GM19463 (cell line): ENCODE data around the gene CROCC2.

Experiments
- ATAC-seq: cut with Tn5 transposase; IDR thresholded peaks from one replicate; pipeline ENCODE4 v1.9.1; 2021; ENCODE audit warnings: mild to moderate bottlenecking, moderate library complexity; ENCODE audit not compliant: unreplicated experiment

CROCC2 gene

GRCh38 chr2:240906141-240906910, at the start of gene CROCC2:
CROCC2 (plus strand) TSS chr2:240906336; CDS start chr2:240906514, 178 bp downstream.
- ATAC-seq = no peak

GRCh38 chr2:240857039-240858008, 48.8 kb upstream of the CROCC2 start:
- ATAC-seq = no peak

DNA sequence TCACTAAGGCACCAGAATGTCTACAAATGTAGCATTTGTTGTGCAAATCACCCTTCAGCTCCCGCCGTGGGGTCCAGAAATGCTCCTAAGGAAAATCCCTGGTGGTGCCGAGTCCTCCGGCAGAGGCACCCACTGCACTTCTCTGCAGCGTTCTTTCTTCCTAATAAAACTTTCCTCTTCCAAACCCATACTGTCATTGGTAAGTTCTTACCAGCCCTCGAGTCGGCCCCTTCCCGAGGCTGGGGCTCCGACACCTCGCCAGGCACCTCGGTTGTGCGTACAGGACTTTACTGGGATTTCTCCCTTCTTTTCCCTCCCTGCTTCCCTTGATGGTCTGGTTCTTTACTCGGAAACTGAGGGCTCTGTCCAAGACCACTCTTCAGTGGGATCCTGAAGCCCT, 47.8 kb upstream of the CROCC2 start:
- no peak for ATAC-seq

DNA sequence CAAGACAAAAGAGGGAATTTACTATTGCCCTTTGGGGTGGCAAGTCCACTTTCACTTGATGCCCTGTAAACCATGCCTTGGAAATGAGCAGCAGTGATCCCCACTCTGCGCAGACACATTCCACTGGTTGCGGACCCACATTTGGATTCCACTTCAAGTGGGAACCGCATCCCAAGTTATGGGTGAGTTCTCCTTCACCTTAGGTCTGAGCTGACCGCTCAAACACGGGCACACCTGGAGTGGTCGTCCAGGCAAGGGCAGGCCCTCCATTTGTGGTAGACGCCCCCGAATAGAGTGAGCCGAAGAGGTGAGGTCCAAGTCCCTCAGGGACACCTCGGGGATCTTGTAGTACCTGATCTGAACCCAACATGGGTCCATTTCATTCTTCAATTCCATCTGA, 47.3 kb upstream of the CROCC2 start:
- ATAC-seq = no peak

DNA sequence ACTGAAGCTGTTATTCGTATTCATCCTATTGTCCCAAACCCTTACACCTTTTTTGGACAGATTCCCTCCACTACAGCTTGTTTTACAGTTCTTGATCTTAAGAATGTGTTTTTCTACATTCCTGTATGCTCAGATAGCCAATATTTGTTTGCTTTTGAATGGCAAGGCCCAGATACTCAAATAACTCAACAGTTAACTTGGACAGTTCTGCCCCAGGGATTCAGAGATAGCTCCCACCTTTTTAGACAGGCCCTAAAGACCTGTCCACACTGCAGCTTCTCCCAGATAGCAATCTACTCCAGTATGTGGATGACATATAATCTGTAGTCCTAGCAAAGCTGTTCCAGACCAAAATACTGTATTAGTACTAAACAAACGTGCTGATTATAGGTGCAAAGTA, 44.6 kb upstream of the CROCC2 start:
- no peak for ATAC-seq

DNA sequence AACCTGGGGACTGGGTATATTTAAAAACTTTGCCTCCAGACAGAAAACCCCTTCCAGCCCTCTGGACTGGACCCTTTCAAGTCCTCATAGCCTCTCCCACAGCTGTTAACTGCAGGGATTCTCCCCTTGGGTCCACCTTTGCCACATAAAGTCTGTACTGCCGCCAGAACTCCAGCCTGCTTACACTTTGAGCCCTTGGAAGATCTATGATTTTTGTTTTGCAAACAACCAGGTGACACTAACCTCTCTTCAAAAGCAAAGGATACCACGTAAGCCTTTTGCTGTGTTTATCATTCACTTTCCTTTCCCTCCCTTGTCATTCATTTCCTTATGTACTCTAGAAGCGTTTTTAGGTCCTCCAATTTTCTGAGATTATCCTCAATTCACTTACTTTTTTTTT, 41.7 kb upstream of the CROCC2 start:
- no peak for ATAC-seq

GRCh38 chr2:240865391-240865790, 40.7 kb upstream of the CROCC2 start:
- ATAC-seq = no peak

DNA sequence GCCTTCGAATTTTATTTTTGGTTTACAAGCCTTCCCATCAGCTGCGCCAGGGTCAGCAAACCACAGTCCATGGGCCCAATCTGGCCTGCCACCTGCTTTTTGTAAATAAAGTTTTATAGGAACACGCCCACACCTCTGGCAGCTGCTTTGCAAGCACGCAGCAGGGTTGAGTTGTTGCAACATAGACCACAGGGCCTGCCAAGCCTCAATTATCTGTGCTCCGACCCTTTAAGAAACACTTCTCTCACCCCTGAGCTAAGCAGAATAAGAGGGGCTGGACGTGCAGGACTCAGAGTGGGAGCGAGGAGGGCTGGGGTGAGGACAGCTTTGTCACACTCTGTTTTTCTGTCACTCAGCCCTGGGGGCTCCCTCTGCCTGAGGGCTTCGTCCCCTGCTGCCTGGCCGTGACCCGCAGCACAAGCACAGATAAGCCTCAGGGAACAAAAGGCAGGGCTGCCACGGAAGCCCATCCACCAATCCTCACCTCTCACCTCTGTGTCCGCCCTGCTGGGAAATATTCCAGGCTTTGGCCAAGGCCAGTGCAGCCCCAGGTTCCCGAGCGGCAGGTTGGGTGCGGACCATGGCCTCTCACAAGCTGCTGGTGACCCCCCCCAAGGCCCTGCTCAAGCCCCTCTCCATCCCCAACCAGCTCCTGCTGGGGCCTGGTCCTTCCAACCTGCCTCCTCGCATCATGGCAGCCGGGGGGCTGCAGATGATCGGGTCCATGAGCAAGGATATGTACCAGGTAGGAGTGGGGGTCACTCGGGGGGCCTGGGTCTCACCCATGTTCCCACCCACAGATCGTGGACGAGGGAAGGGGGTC, 37.6 kb upstream of the CROCC2 start, which contains the start of gene AGXT:
Gene AGXT, plus strand, starts transcription at position 539 of the 823 bp plus-strand sequence. Its CDS starts 42 bp downstream, at position 581.
- ATAC-seq = no peak

DNA sequence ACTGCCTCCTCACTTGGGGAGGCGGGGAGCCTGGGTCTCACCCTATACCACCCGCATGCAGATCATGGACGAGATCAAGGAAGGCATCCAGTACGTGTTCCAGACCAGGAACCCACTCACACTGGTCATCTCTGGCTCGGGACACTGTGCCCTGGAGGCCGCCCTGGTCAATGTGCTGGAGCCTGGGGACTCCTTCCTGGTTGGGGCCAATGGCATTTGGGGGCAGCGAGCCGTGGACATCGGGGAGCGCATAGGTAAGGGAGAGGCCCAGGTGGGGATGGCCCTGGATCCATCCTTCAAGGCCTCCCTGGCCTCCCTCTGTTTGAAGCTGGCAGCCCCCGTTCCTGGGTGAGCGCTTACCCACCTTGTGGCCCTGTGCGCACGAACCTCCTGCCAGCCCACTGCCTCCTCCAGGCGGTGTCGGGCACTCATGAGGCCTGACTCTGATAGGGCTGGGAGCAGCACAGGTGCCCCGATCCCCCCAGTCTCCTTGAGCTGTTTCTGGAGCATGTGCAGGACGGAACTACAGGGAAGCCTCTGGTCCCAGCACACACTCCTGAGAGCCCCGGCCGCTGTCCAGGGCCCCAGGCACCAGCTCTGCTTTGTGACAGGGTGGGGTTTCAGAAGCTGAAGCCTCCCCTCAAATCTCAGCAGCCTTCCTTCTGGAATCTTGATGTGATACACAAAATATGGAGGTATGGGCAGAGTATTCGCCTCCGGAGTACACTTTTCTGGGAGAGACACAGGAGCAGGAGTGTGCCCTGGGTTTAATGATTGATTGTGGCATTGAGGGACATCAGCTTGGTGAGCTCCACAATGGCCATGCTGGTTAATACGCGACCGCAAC, 36.8 kb upstream of the CROCC2 start:
- no peak for ATAC-seq

GRCh38 chr2:240869956-240870875, 35.9 kb upstream of the CROCC2 start:
- no peak for ATAC-seq

GRCh38 chr2:240871071-240871958, 34.8 kb upstream of the CROCC2 start:
- no peak for ATAC-seq

DNA sequence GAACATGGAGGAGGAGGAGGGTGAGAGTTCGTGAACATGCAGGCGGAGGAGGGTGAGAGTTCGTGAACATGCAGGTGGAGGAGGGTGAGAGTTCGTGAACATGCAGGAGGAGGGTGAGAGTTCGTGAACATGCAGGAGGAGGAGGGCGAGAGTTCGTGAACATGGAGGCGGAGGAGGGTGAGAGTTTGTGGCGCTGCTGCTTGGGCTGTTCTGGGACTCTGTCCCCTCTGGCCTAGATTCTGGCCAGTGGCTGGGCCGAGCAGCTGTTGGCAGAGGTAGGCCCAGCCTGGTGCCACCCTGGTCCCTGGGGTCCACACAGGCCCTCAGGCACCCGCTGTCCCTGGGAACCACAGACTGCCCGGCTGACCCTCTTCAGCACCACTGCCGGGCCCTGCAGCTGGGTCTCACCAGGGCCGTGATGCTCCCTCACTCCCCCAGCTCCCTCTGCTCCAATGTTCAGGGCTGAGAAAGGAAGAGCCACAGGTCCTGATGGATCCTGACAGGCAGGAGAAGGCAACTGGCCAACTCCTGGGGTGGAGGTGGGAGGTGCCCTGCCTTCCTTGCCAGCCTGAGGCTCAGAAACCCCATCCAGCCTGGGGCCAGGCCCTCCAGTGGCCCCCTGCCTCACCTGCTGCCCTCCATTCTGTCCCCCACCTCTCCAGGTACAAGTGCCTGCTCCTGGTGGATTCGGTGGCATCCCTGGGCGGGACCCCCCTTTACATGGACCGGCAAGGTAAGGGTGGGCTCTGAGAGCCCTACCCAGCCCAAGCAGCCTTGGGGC, 33.6 kb upstream of the CROCC2 start:
- no peak for ATAC-seq

DNA sequence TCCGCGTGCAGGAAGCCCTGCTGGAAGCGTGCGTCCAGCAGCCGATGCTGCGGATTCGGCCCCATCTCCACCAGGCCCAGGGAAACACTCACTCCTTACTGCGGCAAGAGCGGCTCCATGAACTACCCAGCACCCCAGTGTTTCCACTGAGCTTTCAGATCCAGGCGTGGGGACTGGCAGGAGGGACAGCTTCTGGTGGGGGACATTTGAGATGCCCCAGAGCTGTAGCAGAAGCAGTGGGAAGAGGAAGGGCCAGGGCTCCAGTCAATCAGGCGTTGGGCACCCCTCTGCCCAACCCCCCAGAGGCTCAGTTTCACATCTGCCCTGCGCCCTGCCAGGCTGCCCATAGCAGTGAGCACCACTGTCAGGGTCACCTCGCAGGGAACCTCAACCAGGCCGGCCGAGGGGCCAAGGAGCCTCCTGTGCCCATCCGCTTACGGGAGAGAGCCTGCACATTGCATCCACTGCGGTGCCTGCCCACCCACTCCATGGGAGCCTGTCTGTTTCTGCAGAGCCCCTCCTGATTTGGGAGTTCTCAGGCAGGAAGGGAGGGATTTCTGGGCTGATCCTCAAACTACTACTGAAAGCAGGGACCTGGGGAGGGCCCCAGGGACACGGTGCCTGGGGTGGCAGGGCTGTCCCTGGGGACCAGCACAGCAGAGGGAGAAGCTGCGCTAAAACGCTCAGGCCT, 32.9 kb upstream of the CROCC2 start:
- ATAC-seq = no peak

DNA sequence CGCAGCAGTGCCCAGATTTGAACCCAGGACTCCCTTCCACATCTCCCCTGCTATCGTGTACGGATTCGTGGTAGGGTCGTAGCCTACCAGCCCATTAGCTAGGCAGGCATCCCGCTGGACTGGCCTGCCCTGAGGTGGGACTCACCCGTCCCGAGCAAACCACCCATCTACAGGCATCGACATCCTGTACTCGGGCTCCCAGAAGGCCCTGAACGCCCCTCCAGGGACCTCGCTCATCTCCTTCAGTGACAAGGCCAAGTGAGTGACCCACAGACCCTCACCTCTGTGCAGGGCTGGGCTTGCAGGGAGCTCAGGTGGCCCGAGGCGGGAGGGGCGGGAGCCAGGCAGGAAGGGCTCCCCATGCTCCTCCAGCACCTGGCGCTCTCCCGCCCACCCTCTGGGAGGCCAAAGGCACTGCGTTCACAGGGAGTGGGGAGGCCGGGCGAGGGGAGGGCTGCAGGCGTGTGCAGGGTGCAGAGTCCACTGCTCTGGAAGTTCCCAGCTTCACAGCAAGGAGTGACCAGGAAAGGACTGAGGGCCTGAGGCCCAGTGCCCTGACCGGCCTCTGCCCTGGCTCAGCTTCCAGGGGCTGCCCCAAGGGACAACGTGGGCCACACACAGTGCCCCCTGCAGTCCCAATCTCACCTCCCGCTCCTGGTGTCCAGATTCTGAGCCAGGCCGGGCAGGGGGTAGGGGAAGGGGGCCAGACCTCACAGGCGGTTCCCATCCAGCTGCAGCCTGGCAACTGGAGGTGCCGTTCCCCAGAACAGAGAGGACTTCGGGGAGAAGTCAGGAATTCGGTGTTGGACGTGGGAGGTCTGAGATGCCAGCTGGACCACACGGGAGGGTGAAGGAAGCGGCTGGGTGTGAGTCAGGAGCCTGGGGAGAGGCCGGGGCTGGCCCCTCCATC, 32.1 kb upstream of the CROCC2 start:
- no peak for ATAC-seq

DNA sequence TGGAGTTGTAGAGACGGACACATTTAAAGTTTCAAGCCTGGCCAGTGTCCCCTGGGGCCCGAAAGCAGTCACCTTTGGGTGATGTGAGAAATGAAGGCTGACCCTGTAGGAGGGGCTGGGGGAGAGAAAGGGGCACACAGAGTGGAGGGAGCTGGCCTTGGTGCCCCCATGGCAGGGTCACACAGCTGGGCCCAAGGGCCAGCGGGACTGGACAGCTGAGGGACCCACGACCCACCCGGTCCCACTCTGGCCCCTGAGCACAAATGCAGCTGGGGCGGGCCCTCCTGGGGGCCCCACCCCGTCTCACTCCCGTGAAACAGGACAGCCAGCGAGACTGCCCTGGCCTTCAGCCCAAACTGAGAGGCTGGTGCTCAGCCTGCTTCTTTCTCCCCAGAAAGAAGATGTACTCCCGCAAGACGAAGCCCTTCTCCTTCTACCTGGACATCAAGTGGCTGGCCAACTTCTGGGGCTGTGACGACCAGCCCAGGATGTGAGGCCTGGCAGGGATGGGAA, 31.4 kb upstream of the CROCC2 start:
- no peak for ATAC-seq
